Measurements from ENCODE around the gene TEFM.
"Not testable (repeated sequence)": the region's sequence is repeated elsewhere in the genome, so short reads cannot be mapped to it uniquely, and the experiment has no call there.

The TEFM gene

DNA sequence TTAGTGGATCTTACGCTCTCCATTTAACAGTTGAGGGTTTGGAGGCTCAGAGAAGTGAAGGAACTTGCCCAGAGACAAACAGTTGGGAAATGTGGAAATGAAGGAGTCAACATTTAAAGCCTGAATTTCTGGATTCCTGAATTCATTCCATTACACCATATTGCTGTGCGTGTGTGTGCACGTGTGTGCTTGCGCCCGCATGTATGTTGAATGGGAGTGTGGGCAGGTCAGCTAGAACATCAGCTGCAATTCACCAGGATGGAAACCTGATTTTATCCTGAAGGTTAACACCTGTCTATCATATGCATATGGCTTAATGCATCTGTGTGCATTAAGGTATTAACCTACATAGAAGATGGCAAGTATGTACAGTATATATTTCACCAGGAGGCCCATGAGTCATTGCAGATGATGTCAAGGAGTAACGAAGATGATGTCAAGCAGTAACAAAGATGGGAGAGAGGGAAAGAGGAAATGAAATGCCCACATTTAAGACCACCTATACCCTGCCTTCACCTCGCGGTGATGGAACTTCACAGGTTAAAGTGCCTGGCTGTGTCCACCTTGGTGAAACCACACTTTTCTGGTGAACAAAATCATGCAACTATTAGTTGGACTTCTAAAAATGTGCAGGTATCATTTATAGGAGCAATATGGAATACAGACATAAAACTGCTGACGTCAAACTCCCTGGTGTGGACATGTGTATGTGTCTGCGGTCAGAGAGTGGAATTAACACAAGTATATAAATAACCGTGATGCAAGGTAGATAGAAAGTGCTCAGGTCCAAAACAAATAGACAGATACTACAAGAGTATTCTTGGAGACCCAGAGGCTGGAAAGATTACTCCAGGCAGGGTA is 14.9 kb upstream of the TEFM start:
- no peak for DNase-seq (ENCODE audit: low spot score)

DNA sequence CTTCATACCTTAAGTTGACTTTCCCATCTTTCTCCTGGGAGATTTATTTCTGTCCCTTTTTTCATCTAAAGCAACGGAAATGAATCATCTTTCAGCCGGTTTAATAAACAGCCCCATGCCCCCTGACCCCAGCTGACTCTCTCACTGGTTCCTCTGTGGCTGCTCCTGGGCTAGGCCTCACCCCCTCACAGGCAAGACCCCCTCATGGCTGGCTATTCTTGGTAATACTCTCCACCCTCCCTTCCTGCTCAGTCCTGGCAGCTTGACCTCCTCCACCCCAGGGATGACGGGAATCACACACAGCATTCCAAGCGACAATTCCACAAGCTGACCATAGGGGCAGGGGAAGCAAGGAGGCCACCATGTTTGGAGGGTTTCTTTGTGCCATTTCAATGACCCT is 14.2 kb upstream of the TEFM start:
- DNase-seq (ENCODE audit: low spot score), result peak; percentile 10

DNA sequence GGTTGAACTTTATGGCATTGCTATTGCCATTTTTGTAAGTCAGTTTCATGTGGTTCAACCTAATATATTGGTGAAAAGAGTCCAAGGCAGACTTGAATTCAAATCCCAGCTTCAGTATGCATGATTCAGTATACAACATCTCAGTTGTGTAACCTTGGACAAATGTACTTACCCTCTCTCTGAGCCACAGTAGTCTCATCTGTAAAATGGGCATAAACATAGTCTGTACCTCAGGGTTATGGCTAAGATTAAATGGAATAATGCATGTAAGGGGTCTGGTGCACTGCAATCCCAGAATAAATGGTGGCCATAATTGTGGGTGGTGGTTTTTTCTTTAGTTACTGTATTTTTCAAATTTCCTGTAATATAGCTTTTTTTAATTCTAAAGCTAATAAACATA is 11.0 kb upstream of the TEFM start:
- DNase-seq (ENCODE audit: low spot score), result no peak

DNA sequence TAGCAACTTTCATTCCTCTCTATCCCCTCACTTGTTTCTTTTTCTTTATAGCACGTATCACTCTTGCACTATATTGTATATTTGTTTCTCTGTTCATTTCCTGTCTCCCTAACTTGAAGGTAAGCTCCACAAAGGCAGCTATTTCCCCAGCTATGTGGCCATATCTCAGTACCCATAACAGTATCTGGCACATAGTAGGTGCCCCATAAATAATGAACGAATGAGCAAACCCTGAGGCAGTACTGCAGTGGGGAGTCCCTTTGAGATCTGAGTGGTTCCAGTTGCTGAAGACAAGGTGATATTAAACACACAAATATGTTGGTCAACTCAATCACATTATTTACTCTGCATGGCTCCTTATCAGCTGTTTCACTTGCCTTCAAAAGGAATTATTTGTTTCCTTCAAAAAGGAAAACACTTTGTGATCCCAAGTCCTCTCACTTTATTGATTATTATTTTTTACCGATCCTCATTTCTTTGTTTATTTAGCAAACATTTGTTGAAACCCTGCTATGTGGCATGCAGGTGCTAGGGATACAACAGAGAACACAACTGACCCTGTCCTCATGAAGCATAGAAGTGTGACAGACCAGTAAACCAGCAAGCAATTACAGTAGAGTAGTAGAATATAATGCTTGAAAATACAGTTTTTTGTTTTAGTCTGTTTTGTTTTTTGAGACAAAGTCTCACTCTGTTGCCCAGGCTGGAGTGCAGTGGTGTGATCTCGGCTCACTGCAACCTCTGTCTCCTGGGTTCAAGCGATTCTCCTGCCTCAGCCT is 10.0 kb upstream of the TEFM start:
- DNase-seq (ENCODE audit: low spot score), result no peak

DNA sequence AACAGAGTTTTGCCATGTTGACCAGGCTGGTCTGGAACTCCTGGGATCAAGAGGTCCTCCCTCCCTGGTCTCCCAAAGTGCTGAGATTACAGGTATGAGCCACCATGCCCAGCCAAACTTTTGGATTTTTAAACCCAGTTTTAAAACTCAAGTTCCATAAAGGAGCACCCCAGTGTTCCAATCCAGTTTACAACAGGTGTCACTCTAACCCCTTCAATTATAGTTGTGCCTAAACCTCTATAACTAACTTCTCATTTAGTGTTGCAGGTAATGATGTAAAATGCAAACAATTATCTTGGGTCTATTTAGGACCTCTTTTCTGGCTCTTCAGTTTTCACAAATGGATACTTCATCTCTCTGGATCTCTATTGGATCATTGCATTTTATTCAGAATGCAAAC is 7.9 kb upstream of the TEFM start:
- DNase-seq (ENCODE audit: low spot score), result no peak

DNA sequence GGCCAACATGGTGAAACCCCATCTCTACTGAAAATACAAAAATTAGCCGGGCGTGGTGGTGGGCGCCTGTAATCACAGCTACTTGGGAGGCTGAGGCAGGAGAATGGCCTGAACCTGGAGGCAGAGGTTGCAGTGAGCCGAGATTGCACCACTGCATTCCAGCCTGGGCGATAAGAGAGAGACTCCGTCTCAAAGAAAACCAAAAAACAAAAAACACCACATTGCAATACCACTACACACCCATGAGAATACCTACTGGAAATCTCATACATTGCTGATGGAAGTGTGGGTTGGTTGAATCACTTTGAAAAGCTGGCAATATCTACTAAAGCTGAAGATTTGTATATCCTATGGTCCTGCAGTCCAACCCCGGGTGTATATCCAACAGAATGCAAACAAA is 4.1 kb upstream of the TEFM start:
- not testable (repeated sequence) for DNase-seq (ENCODE audit: low spot score)

DNA sequence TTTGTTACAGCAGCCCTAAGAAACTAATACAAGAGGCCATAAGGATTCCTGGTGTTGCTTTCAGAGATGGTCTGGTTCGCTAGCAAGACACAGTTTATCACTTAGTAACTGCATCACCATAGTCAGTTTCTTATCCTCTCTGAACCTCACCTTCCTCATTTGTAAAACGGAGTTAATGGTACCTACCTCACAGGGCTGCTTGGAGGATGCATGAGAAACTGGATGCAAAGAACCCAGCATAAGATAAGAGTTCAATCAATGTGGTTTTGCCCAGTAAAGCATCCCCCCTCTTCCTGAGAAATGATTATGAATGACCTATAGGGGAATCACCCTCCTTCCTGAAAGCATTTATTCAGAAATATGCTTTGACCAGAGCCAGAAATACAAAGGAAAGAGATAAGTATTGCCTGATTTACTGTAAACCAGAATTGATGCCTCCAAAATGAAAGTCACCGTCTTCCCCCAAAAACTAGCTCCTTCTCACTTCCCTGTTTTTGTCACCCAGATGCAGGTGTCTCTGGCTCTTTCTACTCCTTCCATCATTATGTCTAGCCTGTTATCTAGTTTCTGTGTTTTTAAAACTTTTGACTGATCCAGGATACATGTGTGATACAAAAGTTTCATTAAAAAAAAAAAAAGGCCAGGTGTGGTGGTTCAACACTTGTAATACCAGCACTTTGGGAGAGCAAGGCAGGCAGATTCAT is 2.8 kb upstream of the TEFM start:
- no peak for DNase-seq (ENCODE audit: low spot score)

DNA sequence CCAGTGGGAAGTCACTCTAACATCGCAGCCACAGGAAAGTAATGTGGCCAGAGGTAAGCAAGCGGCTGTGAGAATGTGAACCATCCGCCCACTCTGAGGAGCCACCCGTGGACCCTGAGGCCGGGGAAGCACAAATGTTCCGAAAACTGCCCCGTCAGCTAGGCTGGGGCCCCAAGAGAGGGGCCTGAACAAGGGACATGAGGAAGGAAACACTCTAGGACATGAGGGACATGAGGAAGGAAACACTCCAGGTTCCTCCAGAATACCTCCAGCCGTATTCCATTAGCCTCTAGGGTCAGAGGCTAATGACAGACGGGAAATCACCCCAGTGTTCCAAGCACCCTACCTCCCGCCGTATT is 317 bp downstream of the TEFM start:
- no peak for DNase-seq (ENCODE audit: low spot score)

DNA sequence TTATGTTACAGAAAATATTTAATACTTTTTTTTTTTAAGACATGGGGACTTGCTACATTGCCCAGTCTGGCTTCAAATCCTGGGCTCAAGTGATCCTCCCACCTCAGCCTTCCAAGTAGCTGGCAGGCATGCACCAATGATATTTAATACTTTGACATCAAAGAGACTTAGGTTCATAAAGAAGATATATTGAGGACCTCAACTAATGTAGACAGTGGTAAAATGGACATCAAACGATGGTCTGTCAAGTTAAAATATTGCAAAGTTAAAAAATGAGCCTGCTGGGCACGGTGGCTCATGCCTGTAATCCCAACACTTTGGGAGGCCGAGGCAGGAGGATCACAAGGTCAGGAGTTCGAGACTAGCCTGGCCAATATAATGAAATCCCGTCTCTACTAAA is 8.7 kb downstream of the TEFM start:
- no peak for DNase-seq (ENCODE audit: low spot score)

DNA sequence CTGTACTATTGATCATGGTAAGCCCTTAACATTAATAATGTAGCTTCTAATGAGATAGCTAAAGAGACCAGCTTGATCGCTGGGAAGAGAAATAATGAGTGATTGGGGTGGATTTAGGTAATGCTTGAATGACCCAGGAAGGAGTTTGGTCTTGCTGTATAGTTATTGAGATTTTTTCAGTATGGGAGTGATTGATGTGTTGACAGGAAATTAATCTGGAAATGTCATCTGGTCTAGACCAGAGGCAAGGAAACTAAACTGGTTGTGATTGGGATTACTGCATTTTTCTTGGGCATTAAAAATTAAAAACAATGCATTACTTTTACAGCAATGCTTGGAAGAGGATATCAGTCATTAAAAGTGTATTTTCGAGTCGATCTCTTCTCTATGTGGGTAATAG is 11.8 kb downstream of the TEFM start:
- no peak for DNase-seq (ENCODE audit: low spot score)

DNA sequence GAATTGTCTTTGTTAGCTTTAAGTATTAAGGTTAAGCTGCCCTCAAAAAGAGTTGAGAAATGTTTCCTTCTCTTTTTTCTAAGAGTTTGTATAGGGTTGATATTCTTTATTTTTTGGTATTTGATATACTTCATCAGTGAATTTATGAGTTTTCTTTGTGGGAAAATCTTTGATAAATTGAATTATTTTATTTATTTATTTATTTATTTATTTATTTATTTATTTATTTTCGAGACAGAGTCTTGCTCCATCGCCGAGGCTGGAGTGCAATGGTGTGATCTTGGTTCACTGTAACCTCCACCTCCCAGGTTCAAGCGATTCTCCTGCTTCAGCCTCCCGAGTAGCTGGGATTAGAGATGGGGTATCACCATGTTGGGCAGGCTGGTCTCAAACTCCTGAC is 19.9 kb downstream of the TEFM start:
- DNase-seq (ENCODE audit: low spot score), result no peak

DNA sequence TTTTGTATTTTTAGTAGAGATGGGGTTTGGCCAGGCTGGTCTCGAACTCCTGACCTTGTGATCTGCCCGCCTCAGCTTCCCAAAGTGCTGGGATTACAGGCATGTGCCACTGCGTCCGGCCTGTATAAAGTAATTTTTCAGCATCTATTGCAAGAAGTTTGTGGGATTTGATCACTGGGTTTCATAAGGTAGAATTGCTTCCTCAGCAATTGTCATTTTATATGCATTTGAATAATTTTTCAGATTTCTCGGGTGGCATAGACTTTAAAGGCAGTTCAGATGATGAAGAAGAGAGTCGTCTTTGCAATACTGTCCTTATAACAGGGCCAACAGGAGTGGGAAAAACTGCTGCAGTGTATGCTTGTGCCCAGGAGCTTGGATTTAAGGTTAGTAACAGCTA is 37.0 kb downstream of the TEFM start:
- DNase-seq (ENCODE audit: low spot score), result no peak

DNA sequence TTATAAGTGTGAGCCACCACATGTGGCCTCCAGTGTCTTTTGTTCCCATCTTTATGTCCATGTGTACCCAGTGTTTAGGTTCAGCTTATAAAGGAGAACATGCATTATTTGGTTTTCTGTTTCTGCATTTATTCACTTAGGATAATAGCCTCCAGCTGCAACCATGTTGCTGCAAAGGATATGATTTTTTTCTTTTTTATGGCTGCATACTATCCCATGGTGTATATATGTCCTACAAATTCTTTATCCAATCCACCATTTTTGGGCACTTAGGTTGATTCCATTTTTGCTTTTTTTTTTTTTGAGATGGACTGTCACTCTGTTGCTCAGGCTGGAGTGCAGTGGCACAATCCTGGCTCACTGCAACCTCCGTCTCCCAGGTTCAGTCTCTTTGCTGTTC is 41.4 kb downstream of the TEFM start:
- no peak for DNase-seq (ENCODE audit: low spot score)

DNA sequence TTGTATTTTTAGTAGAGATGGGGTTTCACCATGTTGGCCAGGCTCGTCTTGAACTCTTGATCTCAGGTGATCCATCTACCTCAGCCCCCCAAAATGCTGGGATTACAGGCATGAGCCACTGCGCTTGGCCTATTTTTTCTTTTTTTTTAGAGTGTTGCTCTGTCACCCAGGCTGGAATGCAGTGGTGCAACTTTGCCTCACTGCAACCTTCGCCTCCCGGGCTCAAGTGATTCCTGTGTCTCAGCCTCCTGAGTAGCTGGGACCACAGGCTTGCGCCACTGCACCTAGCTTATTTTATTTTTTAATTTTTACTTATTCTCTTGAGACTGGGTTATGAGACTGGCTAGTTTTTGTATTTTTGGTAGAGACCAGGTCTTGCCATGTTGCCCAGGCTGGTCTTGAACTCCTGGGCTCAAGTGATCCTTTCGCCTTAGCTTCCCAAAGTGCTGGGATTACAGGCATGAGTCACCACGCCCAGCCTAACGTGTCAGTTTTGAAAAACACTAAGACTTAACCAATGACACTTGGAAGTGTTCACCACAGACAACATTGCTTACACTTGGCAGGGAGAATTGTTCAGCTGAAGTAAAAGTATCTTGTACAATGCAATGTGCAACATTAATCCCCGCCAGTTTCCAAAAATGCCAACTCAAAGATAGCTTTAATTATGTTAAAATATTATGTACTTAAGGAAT is 47.3 kb downstream of the TEFM start:
- DNase-seq (ENCODE audit: low spot score), result no peak

DNA sequence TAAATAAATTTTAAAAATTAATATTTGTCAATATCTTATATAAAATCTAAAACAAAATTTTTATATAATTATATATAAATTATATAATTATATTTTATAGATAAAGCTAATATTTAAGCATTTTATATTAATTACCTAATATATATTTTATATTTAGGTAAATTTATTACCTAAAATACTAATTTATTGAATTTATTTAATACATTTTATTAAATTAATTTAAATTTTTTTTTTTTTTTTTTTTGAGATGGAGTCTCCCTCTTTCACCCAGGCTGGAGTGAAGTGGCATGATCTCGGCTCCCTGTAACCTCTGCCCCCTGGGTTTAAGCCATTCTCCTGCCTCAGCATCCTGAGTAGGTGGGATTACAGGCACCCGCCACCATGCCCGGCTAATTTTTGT is 51.9 kb downstream of the TEFM start:
- DNase-seq (ENCODE audit: low spot score), result no peak

Data from cerebellar cortex (tissue), 1 donor.